ENCODE data around the gene ZNF512B.

The ZNF512B gene

DNA sequence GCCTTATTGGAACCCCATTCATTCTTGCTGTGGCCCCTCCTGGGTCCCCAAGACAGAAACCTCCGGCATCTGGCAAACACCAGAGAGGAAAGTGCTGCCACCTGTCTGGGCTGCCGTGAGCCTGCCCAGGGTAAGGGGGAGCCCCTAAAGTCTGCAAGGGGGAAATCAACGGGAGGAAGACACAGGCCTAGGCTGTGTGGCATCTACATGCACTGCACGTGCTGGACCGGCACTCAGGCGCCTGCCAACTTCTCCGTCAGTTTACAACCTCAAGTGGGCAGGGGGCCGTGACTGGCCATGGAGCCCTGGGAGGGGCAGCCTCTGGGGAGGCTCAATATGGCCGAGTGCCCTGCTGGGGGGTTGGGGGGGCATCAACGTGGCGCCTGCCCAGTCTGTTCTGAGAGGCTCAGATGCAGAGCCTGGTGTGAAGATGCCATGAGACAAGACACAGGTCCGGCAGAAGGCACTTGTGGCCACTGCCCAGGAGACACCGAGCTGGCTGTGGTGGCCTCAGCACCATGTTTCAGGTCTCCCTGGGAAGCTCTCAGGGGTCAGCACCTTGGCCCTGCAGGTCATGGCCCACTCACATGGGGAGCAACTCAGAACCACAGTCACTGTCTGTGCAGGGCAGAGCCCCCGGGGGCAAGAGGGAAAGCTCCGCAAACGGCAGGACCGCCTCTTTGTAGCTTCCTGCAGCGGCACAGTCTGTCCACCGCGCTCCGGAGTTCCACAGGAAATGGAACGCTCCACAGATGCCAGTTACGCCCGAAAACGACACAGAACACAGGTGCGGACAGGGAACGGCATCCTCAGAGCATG lies 21.9 kb downstream of the ZNF512B start:
- no peak for DNase-seq

DNA sequence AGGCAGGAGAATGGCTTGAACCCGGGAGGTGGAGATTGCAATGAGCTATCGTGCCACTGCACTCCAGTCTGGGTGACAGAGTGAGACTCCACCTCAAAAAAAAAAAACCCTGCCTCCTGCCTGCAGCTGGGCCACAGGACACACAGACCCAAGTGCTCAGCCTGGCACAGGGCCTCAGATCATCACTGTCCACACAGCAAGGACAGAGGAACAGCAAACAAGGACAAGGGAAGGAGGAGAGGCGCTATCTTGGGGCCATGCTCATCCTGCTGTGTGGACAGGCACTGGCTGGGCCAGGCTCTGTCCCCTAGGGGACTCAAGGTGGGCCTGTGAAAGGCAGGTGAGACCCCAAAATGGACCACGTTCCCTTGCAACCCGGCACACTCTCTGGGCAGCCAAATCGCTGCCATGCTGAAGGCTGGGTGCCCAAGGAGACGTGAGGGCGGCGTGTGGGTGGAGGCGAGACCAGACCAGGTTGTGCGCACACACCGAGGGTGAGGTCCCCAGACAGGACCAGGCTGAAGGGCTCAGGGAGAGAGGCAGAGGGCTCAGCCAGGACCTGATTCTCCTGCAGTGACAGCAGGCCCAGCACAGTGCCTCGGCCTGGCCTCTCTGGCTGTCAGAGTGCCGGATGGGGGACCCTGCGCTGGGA lies 22.6 kb downstream of the ZNF512B start:
- DNase-seq, result no peak

DNA sequence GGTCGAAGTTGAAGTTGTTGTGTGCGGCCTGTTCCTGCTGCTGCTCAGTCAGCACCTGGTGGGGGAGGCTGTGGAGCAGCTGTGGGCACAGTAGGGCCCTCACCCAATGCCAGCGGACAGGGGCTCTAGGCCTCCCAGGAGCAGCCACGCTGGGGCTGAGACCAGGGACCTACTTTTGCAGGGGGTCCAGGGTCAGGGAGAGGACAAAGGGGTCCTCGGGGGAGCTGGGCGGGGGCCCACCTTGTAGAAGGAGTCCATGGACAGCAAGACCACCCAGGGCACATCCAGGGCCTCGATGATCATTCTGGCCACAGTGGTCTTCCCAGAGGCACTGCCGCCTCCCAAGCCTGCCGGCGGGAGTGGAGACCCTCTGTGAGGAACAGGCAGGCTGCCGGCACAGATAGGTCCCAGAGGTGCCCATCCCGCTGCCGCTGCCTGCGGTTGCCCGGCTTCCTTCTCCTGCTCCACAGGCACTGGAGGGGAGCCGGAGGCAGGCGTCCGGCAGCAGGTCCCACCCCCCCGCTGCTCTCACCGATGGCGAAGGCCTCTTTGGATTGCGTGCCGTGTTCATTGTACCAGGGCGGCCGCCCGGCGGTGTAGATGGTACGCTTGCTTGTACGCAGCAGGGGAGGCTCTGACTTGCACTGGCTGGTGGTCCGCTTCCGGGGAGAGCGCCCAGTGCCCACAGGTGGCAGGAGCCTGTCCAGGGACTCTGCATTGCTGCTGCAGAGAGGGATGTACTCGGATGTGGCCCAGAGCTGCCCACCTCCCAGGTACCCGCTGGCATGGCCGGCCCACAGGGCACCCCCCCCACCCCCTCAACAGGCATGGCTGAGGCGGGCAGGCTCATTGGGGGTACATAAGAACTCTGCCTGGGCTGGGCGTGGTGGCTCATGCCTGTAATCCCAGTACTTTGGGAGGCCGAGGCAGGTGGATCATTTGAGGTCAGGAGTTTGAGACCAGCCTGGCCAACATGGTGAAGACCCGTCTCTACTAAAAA lies 23.5 kb downstream of the ZNF512B start:
- no peak for DNase-seq

DNA sequence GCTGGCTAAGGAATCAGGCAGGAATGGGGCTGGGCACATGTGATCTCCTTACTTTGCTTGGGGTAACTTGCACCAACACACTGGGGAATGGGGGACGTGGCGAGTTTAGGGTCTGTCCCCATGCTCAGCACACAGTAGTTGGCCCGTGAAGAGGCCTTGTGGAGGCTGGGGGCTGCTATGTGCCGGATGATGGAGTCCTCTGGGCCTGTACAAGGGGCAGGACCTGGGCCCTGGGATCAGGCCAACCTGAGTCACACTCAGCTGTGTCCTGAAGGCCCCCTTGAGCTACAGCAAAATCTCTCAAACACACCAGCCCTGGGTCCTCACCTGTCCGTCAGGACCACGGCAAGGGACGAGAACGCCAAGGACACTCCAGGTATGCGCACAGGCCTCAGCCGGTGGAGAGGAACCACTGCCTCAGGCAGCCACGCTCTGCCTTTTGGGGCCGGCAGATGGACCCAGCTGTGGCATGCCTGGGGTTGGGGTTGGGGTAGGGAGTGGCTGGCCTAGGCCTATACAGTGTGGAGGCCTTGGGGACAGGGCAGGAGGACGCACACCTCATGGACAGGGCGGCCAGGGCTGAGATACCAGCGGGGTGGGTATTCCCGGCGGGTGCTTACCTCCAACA lies 24.6 kb downstream of the ZNF512B start:
- no peak for DNase-seq

DNA sequence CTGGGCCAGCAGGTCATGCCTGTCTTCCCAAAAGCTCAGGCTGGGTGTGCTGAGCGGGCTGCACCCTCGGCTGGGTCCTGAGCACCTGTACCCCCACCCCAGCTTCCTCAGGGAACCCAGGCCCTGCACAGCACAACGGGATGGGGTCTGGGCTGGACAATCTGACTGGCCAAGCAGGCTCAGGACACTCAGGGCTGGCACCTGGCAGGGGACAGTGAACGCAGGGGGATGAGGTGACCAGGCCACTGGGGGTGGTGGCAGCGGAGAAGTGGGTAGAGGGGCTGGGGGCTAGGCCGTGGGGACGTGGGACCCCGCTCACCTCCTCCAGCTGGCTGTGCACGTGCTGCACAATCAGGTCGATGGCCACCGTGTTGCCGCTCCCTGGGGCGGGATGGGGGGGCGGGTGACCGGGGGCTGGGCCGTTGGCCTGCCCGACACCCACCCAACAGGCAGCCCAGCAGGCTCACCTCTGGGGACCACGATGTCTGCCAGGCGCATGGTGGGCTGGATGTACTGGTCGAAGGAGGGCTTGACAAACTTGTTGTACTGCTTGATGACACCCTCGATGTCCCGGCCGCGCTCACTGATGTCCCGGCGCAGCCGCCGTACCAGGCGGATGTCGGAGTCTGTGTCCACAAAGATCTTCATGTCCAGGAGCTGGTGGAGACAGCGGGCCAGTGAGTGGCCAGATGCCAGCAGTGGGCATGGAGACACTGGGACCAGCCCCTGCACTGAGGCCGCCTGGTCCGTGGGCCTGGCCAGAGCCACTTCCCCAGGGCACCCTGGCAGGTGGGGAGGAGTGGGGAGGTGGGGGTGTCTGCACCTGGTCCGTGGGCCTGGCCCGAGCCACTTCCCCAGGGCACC lies 25.4 kb downstream of the ZNF512B start:
- no peak for DNase-seq

DNA sequence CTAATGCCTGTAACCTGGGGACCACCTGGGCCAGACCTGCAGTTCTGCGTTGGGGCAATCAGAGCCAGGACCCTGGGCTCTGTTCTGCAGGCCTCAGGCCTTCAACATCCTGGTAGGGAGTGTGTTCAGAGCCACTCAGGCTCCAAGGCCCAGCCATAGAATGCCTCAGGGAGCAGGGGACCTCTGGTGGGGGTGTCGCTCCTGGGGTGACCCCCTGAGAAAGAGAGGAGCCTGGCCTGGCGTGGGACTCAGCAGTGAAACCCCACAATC lies 26.0 kb downstream of the ZNF512B start:
- no peak for DNase-seq

DNA sequence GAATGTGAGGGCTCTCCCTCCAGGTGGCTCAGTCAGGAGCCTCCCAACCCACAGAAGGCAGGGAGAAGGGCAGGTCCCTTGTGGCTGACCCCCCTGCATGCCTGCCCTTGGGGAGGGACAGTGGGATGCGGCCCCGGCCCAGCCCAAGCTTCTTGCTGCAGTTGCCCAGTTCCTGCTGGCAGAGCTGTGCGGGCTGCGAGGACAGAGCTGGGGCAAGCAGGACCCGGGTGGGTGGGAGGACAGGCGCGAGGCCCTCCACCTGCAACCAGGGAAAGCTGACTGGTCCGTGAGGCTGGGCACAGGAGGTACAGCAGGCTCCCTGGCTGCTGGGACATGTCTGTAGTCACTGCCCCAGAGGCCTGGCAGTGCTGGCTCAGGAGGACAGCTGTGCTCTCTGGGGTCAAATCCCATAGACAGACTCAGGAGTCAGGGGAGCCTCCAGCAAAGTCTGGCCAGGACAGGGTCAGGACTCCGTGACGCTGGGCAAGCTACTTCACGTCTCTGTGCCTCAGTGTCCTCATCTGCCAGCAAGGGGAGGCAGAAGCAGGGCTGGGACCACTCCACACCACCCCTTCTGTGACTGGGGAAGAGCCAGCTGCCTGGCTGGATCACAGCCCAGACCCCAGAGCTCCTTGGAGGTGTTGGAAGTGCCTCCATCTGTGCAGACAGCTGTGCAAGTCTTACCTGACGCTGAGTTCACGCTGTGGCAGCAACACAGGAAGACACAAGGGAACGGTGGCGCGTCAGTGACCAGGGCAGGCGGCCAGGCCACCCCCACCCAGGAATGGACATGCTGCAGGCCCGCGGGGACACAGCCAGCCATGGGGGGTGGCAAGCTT lies 26.5 kb downstream of the ZNF512B start:
- no peak for DNase-seq

DNA sequence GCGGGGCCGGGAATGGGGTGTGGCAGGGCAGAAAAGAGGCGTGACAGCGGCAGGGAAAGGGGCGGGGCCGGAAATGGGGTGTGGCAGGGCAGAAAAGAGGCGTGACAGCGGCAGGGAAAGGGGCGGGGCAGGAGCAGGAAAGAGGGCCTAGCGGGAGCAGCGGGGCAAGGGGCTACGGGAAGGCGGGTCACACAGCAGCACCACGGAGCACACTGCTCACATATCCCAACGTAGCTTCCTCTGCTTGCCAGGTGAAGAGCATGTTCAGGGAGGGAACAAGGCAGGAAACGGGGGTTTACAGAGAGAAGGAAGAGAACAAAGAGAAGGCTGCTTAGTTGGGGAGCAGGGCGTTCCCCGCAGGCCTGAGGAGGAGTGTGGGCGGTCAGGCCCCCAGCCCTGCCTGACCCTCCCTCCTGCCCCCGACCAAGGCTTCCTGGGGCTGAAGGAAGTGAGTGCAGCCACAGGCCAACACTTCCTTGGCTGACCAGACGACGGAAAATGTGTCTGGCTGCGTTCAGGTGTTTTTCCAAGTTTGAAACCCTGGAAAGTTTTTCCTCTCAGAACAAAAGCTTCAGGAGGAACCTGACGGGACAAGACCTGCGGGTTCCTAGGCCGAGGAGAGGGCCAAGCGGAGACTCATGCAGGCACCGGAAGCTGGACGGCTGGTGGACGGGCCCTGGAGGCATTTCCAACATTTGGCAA lies 27.3 kb downstream of the ZNF512B start:
- no peak for DNase-seq

DNA sequence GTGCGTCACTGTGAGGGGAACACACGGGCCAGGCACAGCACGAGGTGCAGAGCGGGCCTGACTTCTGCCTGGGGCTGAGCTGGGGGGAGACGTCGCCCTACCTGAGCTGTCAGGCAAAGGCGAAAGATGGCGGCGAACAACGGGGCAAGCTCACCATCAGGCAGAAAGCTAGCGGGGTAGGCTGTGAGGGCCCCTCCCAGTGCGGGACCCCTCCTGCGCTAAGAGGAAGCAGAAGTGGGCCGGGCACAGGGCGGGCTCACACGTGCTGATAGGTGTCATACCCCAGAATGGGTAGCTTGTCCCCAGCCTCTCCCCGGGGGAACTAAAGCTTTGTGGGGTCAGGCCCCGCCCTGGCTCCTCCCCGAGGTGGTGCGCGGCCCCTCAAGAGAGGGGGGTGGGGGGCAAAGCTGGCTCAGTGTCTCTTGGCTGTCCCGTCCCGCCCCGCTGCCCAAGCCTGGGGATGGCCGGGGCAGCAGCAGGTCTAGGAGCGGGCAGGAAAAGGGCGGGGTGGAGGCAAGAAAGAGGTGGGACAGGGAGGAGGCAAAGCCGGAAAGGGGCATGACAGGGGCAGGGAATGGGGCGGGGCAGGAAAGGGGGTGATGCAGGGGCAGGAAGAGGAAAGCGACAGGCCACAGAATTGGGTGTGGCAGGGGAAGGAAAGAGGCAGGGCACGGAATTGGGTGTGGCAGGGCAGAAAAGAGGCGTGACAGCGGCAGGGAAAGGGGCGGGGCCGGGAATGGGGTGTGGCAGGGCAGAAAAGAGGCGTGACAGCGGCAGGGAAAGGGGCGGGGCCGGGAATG lies 28.2 kb downstream of the ZNF512B start:
- no peak for DNase-seq

DNA sequence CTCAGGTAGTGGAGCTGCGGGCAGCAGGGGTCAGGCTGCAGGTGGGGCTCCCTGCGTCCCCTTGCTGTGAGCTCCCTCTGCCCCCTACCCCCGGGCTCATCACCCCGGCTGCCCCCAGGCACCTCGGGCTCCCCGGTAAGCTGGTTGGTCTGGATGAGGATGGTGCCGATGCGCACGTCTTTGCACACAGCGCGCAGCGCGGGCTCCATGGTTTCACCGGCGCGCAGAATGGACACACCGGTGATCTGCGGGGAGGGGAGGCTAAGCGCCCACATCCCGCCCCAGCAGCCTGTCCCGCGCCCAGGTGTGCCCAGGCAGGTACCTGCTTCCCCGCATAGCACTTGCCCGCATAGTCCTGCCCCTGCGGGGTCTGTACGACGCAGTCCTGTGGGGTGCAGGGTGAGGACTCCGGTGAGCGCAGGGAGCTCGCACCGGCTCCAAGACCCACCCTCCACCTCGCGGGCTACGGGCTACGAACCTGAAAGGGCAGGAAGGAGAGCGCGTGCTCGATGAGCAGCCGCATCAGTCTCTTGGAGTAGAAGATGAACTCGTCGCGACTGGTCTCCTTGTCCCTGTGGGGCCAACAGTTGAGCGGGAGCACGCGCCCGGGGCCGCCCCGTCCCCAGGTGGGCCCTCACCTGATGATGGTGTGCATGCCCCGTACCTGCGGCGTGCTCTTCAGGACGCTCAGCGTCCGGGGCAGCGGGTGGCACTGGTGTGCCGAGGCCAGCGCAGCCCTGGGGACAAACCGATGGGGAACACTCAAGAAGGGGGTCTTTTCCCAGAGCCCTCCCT lies 29.1 kb downstream of the ZNF512B start:
- DNase-seq, result no peak

DNA sequence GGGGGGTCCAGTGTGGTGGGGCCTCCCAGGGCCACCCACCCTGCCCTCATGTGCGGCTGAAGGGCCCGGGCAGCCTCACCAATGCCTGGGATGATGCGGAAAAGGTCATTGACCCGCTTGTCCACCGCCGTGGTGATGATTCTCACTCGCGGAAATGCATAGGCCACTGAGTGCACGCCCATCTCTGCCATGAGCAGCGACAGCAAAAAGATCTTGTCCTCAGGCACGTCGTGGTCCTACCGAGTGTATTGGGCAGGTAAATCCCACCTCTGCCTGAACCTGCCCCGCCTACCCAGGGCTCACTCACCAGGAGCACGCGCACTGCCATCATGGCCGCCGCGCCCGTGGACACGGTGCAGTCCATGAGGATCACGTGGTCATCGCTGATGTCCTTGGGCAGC lies 29.7 kb downstream of the ZNF512B start:
- no peak for DNase-seq

DNA sequence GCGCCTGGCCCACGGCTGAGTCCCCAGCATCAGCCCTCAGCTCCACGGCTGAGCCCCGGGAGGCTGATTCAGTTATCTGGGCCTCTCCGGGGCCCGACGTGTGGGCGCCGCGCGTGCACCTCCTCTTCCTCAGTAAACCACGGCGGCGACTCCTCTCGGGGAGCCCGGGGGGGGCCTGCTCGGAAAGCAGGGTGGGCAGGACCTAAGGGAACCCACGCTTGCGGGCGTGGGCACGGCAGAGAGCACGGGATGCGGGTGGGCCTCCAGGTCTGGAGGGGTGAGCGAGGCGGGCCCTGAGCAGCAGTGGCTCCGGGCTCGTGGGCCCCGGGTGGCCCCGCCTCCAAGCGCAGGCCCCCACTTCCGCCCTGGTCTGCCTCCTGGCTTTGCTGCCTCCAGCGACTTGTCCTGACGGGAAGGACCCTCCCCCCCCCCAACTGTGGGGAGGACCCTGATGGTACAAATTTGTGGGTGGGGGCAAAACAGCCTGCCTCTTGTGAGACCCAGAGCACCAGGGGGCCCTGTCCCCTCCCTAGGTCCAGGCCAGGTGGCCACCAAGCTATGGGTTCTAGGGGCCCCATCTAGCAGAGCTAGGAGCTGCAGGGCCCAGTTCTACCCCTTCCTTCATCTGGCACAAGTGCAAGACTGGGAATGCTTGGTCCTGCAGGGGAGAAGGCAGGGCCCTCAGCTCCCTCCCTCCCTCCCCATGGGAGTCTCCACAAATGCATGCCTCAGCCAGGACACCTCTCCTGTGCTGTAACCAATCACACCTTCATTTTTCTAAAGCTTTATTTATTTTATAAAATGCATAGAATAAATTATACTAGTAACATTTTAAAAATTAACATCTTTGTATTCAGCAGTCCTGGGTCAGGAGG lies 30.4 kb downstream of the ZNF512B start:
- no peak for DNase-seq

DNA sequence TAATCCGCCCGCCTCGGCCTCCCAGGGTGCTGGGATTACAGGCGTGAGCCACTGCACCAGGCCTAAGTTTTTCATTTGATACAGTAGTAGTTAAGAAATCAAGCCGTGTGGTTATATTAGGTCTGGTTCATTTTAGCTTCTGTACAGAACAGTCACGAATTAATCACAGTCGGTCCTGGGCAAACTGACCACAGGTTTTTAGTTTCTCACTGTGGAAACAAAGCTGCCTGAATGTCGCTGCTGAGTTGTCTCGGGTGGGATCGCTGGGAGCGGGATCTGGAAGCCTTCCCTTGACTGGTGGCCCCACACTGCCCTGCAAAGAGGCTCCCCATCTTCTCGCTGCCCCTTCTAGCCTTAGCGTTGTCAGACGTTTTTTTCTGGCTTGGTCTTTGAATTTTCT lies 32.1 kb downstream of the ZNF512B start:
- no peak for DNase-seq

DNA sequence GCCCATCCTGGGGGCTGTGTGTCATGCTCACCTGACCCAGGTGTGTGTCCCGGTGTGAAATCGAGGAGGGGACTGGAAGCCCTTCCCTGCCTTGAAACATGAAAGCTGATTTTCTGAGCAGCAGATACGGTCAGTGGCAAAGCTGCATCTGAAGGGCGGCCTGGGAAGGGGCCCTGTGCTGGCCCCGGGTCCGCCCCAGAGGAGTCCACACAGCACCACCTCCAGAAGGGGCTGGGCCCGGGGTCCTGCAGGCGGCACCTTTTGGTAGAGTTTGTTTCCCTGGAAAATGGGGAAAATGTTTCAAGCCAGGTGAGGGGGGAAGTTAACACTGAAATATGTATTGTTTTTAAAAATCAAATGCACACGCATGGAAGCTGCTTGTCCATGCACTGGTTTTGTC lies 34.3 kb downstream of the ZNF512B start:
- no peak for DNase-seq

DNA sequence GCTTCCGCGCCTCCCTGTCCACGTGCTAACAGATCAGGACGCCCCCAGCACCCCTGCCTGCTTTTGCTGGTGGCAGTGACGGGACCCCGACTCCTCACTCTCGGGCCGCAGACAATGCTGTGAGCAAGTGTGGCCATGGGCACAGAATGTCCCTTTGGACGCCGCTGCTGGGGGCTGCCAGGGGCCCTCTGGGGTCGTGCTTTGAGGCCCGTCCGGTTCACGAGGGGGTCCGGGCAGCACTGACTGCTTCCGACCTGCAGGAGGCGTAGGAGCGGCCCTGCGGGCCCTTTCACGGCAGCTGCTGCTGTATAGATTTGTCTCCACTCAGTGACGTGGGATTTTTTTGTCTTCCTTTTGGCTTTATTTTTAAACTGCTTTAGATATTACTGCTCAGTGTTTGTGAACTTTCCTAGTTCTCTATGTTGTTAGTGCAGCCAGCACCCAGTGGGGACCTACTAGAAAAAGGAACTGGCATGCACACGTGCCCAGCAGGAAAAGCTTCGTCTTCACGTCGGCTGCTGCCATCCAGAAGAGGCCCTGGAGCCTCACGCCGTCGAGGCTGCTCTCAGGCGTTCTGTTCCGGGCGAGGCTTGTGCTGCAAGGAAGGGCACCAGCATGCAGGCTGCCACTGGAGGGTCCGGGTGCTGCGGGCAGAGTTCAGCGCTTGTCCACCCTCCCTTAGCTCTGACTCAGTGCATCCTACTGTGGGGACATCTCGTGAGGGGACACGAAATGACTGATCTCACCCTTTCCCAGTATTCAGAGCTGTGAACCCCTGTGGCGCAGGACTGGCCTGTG lies 35.3 kb downstream of the ZNF512B start:
- no peak for DNase-seq

DNA sequence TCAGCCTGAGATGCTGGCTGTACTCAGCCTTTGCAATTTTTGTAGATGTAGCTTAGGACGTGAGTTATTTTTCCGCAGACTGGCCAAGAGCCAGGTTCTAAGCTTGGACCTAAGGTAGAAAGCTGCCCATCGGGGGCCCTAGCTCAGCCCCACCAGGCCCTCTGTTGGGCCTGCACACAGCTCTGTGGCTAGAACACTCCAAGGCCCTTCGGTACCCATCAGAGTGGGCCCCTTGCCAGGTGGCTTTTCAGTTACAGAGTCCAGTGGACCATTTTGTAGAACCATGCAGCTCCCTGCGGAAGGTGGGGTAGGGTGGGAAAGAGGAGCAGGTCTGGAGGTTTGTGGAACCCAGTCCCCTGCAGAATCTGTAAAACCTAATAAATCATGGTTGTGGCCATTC lies 36.1 kb downstream of the ZNF512B start:
- no peak for DNase-seq

DNA sequence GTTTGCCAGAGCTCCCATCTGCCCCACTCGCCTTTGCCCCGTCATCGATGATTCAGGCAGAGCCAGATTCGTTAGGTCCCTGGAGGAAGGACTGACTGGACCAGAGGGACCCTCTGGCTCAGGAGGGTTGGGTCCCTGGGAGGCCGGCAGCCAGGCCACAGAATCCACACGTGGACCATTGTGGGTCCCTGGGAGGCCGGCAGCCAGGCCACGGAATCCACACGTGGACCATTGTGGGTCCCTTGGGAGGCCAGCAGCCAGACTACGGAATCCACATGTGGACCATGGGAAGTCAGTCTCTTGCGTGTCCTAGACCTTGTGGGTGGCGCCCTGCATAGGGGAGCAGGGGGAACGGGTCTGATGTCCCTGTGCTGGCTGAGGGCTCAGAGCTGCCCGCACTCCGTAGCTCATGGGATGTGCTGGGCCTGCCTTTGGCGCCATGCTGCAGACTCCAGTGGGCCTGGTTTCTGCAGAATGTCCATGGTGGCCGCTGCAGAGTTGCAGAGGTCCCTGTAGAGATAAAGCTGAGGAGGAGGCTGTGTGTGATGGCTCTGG lies 37.0 kb downstream of the ZNF512B start:
- no peak for DNase-seq
